Smooth muscle cell (in vitro differentiated cells): Measurements from ENCODE around the gene STAM2. TPM values are rescaled to one million over a fixed set of nuclear protein-coding genes. Genes with fewer than 3 reads are reported as not detected.

Source experiments
- DNase-seq: peaks from one replicate; lab custom pipeline; 2025; ENCODE audit not compliant: unreplicated experiment; lab: John Stamatoyannopoulos, UW
- H2AFZ ChIP-seq: fragments of 200-600 bp; sonication (generic); 2 replicates; pipeline ENCODE4 v1.6.0; 2016; ENCODE audit warnings: antibody characterized with exemption, low read depth, mild to moderate bottlenecking
- H3F3A ChIP-seq: fragments of 200-600 bp; sonication (generic); 2 replicates; pipeline ENCODE4 v1.6.0; 2017; ENCODE audit warnings: antibody characterized with exemption, low read depth
- H3K27ac ChIP-seq: fragments of 200-600 bp; sonication (generic); 2 replicates; pipeline ENCODE4 v1.5.1; 2016; ENCODE audit warnings: low read depth, mild to moderate bottlenecking
- H3K27me3 ChIP-seq: fragments of 200-600 bp; sonication (generic); 2 replicates; pipeline ENCODE4 v1.6.1; 2016; ENCODE audit warnings: low read depth, mild to moderate bottlenecking
- H3K36me3 ChIP-seq: fragments of 200-600 bp; sonication (generic); 2 replicates; pipeline ENCODE4 v1.5.1; 2016; ENCODE audit warnings: low read depth
- H3K4me1 ChIP-seq: fragments of 200-600 bp; sonication (generic); 2 replicates; pipeline ENCODE4 v1.5.1; 2016; ENCODE audit warnings: low read depth
- H3K4me2 ChIP-seq: fragments of 200-600 bp; sonication (generic); 2 replicates; pipeline ENCODE4 v1.6.0; 2016; ENCODE audit warnings: mild to moderate bottlenecking
- H3K4me3 ChIP-seq: fragments of 200-600 bp; sonication (generic); 2 replicates; pipeline ENCODE4 v1.5.1; 2016; ENCODE audit warnings: mild to moderate bottlenecking
- H3K79me2 ChIP-seq: fragments of 200-600 bp; sonication (generic); 2 replicates; pipeline ENCODE4 v1.6.0; 2016; ENCODE audit warnings: low read depth, mild to moderate bottlenecking
- H3K9ac ChIP-seq: fragments of 200-600 bp; sonication (generic); 2 replicates; pipeline ENCODE4 v1.6.0; 2016; ENCODE audit warnings: low read depth
- H3K9me3 ChIP-seq: fragments of 200-600 bp; sonication (generic); replicated peaks from 2 replicates; pipeline ENCODE4 v1.5.1; 2016; ENCODE audit warnings: low read depth
- H4K20me1 ChIP-seq: fragments of 200-600 bp; sonication (generic); 2 replicates; pipeline ENCODE4 v1.6.0; 2016; ENCODE audit warnings: low read depth
- WGBS: methylation state at CpG from one replicate; pipeline ENCODE4 v1.1.7; 2016; ENCODE audit warnings: low lambda C conversion rate; 5-methylcytosine and 5-hydroxymethylcytosine counted together
- polyA plus RNA-seq: library from polyadenylated mRNA; unstranded; fragments of >200 nt; fragmentation: Nextera tagmentation; extraction: Ambion mirVana; gene quantifications from 2 replicates; pipeline ENCODE4 v1.2.1, GENCODE V29; 2016
- total RNA-seq: library from RNA; depleted of rRNA; stranded (reverse); fragments of >200 nt; gene quantifications from 2 replicates; pipeline ENCODE4 v1.2.3, GENCODE V29; 2014
- TF ChIP-seq, protein P1 (sequence below): fragments of 200-600 bp; sonication (generic); IDR thresholded peaks from 2 replicates; pipeline ENCODE4 v1.5.1; 2017; ENCODE audit warnings: borderline replicate concordance, mild to moderate bottlenecking, antibody characterized with exemption; ENCODE audit not compliant: insufficient read depth, poor library complexity, severe bottlenecking

Gene STAM2
- total and polyA plus RNA-seq, 2 experiments from 2014 or later: 12.2 to 58.2 TPM

DNA sequence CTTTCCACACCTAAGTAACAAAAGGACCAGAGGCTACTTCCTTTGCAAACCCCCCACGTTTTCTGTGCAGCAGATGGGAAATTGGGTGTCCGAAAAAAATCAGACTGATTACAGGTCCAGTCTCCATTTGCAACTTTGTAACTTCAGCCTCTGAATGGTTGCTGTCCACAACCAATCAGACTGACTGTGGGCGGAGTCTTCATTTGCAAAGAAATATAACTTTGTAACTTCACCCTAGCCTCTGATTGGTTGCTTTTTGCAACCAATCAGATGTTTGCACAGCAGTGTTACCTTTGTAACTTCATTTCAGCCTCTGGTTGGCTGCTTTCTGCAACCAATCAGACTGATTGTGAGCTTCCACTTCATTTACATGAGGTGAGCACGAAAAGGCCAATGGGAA is 48.9 kb downstream of the STAM2 start:
- no peaks in the 10 kb centered on the region for H3K4me1 ChIP-seq
- H3K27ac ChIP-seq: no peak overlapping the region
- DNase-seq: no peak
- 97% methylated on average over 4 of the region's 4 CpGs for WGBS
- no peaks in the 10 kb centered on the region for H4K20me1 ChIP-seq
- no peaks in the 10 kb centered on the region for H3K9me3 ChIP-seq
- H3K9ac ChIP-seq: no peak overlapping the region
- TF ChIP-seq, protein P1, sequence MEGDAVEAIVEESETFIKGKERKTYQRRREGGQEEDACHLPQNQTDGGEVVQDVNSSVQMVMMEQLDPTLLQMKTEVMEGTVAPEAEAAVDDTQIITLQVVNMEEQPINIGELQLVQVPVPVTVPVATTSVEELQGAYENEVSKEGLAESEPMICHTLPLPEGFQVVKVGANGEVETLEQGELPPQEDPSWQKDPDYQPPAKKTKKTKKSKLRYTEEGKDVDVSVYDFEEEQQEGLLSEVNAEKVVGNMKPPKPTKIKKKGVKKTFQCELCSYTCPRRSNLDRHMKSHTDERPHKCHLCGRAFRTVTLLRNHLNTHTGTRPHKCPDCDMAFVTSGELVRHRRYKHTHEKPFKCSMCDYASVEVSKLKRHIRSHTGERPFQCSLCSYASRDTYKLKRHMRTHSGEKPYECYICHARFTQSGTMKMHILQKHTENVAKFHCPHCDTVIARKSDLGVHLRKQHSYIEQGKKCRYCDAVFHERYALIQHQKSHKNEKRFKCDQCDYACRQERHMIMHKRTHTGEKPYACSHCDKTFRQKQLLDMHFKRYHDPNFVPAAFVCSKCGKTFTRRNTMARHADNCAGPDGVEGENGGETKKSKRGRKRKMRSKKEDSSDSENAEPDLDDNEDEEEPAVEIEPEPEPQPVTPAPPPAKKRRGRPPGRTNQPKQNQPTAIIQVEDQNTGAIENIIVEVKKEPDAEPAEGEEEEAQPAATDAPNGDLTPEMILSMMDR: no peak
- no peak overlapping the region for H3K4me2 ChIP-seq
- no peaks in the 10 kb centered on the region for H3K27me3 ChIP-seq
- no peak overlapping the region for H3K4me3 ChIP-seq
- H2AFZ ChIP-seq: no peak overlapping the region
- H3F3A ChIP-seq: no peaks in the 10 kb centered on the region
- no peaks in the 10 kb centered on the region for H3K79me2 ChIP-seq
- H3K36me3 ChIP-seq: no peaks in the 10 kb centered on the region

GRCh38 chr2:152122161-152122560 is 53.4 kb downstream of the STAM2 start:
- 96% methylated on average over 2 of the region's 2 CpGs for WGBS
- H3F3A ChIP-seq: no peaks in the 10 kb centered on the region
- no peak for DNase-seq

GRCh38 chr2:152120430-152120829 is 55.1 kb downstream of the STAM2 start:
- Histone ChIP-seq H3K4me3 (no peak overlapping the region), H2AFZ (no peak overlapping the region), H4K20me1 (no peaks in the 10 kb centered on the region), H3K9ac (no peak overlapping the region), H3K27ac (no peak overlapping the region), H3K9me3 (no peaks in the 10 kb centered on the region), H3K79me2 (no peaks in the 10 kb centered on the region), H3K27me3 (no peaks in the 10 kb centered on the region), H3K4me2 (no peak overlapping the region), H3K4me1 (no peaks in the 10 kb centered on the region), H3F3A (no peaks in the 10 kb centered on the region), H3K36me3 (no peaks in the 10 kb centered on the region)
- no peak for DNase-seq
- TF ChIP-seq, protein P1: no peak
- 91% methylated on average over 1 of the region's 1 CpG for WGBS

More at GRCh38 chr2:152122161-152122560, 53.4 kb downstream of the STAM2 start:
- Histone ChIP-seq H3K9me3 (no peaks in the 10 kb centered on the region), H4K20me1 (no peaks in the 10 kb centered on the region), H3K27me3 (no peaks in the 10 kb centered on the region), H3K27ac (no peak overlapping the region), H3K4me1 (no peaks in the 10 kb centered on the region), H3K4me3 (no peak overlapping the region), H3K9ac (no peak overlapping the region), H3K79me2 (no peaks in the 10 kb centered on the region), H3K36me3 (no peaks in the 10 kb centered on the region), H2AFZ (no peak overlapping the region), H3K4me2 (no peak overlapping the region)
- TF ChIP-seq, protein P1: no peak

GRCh38 chr2:152115952-152116351 is 59.6 kb downstream of the STAM2 start:
- Histone ChIP-seq H3K9ac (no peak overlapping the region), H3K27me3 (no peaks in the 10 kb centered on the region), H3F3A (no peaks in the 10 kb centered on the region), H3K9me3 (no peaks in the 10 kb centered on the region), H3K4me2 (no peak overlapping the region), H3K27ac (no peak overlapping the region), H3K4me3 (no peak overlapping the region), H3K36me3 (no peaks in the 10 kb centered on the region), H4K20me1 (no peaks in the 10 kb centered on the region), H2AFZ (no peak overlapping the region), H3K79me2 (no peaks in the 10 kb centered on the region), H3K4me1 (no peaks in the 10 kb centered on the region)
- TF ChIP-seq, protein P1: no peak
- WGBS: 81% methylated on average over 3 of the region's 3 CpGs
- no peak for DNase-seq
